ENCODE results near the gene ING3.
"Not testable (repeated sequence)": the region's sequence is repeated elsewhere in the genome, so short reads cannot be mapped to it uniquely, and the experiment has no call there.

ING3 gene

GRCh38 chr7:120951309-120951699, 727 bp downstream of the ING3 start:
- DNase-seq, result no peak

- DNase-seq, result no peak
These were observed 1.2 kb downstream of the ING3 start for GRCh38 chr7:120951826-120952225.

- no peak for DNase-seq
These were observed 5.1 kb downstream of the ING3 start for GRCh38 chr7:120955577-120956149.

- no peak for DNase-seq
These were observed 9.4 kb downstream of the ING3 start for GRCh38 chr7:120959929-120960484.

DNA sequence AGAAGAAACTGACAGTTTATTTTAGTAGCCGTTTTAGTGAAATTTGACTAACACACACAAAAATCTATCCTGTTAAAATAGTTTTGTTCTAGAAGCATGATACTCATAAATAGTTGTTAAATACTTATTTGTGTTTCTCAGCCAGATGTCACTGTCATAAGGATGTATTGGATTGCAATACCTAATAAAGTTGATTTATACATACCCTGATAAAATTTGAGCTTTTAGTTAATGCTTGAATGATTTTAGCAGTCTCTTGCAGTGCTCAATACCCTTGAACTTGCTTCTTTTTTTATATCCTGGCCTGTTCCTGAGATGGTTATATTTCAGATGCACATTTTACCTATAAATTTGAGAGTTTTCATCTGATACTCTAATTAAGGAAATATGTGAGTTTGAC, 10.1 kb downstream of the ING3 start:
- DNase-seq, result no peak

GRCh38 chr7:120961638-120962173, 11.1 kb downstream of the ING3 start:
- no peak for DNase-seq

DNA sequence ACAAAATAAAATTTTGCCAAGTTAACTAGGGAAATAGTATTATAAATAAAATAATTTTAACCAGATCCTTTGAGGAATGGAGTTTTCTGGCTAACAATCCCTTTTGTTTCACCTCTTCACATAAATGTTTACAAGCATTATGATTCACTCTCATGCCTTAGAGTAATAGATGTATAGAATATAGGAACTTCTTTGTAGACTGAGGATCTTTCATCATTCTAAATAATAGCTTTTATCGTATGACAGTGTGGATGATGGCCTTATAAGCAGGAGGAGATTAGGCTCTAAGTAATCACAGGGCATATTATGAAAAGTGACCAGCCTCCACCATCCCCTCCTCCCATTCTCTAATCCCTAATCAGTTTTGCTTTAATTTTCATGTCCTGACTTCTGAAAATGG, 13.5 kb downstream of the ING3 start:
- DNase-seq, result no peak

DNA sequence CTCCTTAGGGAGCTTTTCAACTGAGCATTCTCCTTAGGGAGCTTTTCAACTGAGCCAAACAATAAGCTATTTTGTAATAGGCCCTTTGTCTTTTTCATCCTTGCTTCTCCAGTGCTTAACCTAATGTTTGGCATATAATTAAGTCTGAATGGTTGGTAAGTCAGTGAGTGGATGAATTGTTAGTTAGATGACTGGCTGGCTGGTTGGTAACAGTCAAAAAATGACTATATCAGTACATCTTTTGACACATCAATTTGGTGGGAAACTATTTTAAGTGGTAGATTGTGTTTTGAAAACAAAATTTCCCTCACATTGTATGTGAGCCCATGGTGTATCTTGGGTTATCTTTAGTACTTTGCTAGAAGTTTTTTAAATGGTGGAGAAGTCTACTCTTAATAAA, 16.4 kb downstream of the ING3 start:
- no peak for DNase-seq

GRCh38 chr7:120973849-120974248, 23.3 kb downstream of the ING3 start:
- DNase-seq, result no peak

- no peak for DNase-seq
These were observed 29.4 kb downstream of the ING3 start for GRCh38 chr7:120979765-120980499.

GRCh38 chr7:120981117-120981516, 30.5 kb downstream of the ING3 start:
- no peak for DNase-seq

GRCh38 chr7:120981888-120982615, 31.5 kb downstream of the ING3 start:
- DNase-seq, result no peak

DNA sequence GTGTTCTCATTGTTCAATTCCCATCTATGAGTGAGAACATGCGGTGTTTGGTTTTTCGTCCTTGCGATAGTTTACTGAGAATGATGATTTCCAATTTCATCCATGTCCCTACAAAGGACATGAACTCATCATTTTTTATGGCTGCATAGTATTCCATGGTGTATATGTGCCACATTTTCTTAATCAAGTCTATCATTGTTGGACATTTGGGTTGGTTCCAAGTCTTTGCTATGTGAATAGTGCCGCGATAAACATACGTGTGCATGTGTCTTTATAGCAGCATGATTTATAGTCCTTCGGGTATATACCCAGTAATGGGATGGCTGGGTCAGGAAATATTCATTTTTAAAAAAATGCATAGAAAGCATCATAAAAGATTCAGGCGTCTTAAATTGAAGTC, 33.0 kb downstream of the ING3 start:
- not testable (repeated sequence) for DNase-seq

DNA sequence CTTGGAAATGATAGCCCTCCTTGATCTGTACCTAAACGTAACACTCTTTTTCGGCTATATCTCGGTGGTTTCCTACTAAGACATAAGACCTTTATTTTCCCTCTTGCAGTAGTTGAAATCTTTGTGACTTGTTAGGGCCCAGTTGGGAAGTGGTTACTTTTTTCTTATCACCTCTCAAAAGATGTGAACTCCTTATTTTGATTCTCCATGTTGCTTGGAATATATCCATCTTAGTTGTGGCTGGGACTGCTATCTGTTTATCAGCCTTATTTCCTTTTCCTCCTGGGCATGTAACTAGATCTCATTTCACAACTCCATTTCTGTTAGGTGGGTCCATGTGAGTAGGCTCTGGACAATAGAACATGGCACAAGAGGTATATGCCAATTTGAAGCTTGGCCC, 33.8 kb downstream of the ING3 start:
- no peak for DNase-seq

DNA sequence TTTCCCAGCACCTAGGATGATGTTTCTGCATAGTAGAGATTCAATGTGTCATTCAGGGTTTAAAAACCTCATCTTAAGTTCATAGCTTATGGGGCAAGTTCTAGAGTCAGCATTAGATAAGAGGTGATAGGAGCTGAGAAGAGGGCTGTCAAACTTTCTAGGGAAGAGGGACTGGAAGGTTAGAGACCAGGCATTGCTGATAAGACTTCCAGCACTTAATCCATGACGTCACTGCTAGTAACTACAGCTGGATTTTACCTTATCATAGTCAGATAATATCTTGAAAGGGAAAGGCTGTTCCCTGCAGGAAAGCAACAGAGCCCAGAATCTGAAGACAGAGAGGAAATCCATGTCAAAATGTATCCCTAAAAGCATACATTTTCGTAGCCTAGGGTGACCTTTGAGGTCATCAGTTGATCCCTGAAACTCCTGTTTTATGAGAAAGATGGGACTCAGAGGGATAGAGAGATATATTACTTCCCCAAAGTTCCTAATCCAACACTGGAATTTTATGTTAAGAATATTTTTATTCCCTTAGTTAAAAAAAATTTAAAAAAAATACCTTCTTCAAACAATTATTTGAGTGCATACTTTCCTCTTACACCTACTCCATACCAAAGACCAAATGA, 34.7 kb downstream of the ING3 start:
- no peak for DNase-seq

- DNase-seq, result no peak
These were observed 35.3 kb downstream of the ING3 start for GRCh38 chr7:120985839-120986238.

DNA sequence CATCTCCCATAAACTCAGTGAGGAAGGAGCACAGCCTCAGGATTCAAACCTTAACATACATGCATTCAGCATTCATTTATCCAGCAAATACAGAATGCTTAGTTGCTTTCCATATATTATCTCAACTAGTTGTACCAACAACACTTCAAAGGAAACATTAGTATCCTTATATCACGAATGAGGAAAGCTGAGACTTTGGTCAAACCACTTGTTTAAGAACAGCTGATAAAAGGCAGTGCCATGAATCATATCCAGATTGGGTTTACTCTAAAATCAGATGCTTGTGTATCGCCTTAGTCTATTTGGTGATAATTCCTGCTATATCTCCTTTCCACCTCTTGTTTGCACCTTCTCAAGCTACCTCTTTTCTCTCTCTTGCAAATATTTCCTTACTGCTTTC, 36.1 kb downstream of the ING3 start:
- DNase-seq, result no peak

DNA sequence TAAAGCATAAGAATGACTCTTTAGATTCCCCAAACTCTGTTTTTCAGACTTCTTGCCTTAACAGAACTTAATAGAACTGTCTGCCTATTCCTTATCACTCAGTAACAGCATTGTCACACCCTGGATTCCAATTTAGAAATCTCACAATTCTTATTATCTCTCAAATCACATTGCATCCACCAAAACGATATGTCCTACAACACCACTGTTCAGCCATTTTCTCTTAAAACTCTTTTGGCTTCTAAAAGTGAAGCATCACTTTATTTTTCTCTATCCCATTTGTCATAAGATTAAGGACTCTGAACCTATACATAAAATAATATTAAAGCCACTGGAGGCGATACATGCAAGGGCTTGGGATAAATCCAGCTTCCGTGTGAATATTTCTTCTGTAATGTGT, 36.7 kb downstream of the ING3 start:
- DNase-seq, result no peak

GRCh38 chr7:120987683-120988590, 37.4 kb downstream of the ING3 start:
- DNase-seq, result peak; percentile 94

DNA sequence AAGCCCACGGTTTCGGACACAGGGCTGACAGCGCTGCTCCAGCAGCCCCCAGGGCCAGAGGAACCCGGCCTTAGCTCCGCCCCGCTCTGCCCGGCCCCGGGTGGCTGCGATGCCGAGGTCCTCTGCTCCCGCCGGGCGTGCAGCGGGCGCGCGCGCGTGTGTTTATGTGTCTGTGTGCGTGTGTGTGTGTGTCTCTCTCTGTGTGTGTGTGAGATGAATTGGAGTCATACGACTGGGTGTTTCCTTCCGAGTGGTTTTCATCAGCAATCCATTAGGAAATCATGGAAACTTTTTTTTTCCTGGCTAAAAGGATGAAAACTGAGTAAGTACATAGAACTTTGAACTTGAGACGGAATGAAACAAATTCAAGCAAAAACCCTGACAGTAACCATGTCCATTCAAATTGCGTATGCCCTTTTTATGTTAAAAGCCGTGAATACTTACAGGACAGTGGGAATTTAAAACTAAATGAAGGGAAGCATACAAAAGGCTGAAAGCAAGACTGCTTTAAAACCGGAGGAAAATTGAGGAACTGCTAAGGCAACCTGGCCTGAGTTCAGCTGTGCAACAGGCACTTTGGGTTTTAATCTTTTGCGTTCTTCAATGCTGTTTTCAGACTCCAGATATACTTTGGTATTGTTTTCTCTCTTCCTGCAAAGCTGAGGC, 38.1 kb downstream of the ING3 start, which contains the start of gene CPED1:
CPED1 (plus strand) TSS at position 121 of the 666 bp plus-strand sequence. CDS start 911 bp downstream, outside the sequence.
- peak; percentile 85 for DNase-seq
